22Rv1 (cell line): ENCODE measurements around the gene AHCY.

Experiments used
- CTCF ChIP-seq: fragments of 450-650 bp; IDR thresholded peaks from 2 replicates; pipeline ENCODE4 v1.5.1; 2017; ENCODE audit warnings: mild to moderate bottlenecking
- ZFX ChIP-seq: fragments of 450-650 bp; IDR thresholded peaks from 2 replicates; pipeline ENCODE4 v1.6.1; 2017; ENCODE audit warnings: antibody characterized with exemption, borderline replicate concordance

GRCh38 chr20:34285450-34285849 lies 17.7 kb downstream of the AHCY start:
- TF ChIP-seq CTCF: no peak
- TF ChIP-seq ZFX: no peak
